Measurements from ENCODE around the gene FMO4. TPM values are rescaled to one million over a fixed set of nuclear protein-coding genes. Genes with fewer than 3 reads are reported as not detected.

FMO4 gene
- total RNA-seq, 1 donor from 2014 or later: 5.4 TPM

- no peak overlapping the region for H3K27ac ChIP-seq (replicated peaks)
- peaks cover 10% of the 10 kb centered on the region for H3K4me1 ChIP-seq
- intact Hi-C loops (cut with micrococcal nuclease): no loop called here
- H3K36me3 ChIP-seq: no peaks in the 10 kb centered on the region
- TF ChIP-seq CTCF (IDR thresholded peaks at IDR 0.05; ENCODE audit: borderline replicate concordance): no peak
- no peak overlapping the region for H3K4me3 ChIP-seq
- DNase-seq: no peak
- H3K27me3 ChIP-seq (ENCODE audit: low read depth): no peaks in the 10 kb centered on the region
- H3K9me3 ChIP-seq (replicated peaks): peaks cover 5% of the 10 kb centered on the region
Observed at GRCh38 chr1:171345536-171345935, 31.6 kb downstream of the FMO4 start.

GRCh38 chr1:171346881-171347280, 32.9 kb downstream of the FMO4 start:
- Histone ChIP-seq H3K27me3 (ENCODE audit: low read depth) (no peaks in the 10 kb centered on the region), H3K9me3 (replicated peaks) (peaks cover 5% of the 10 kb centered on the region), H3K4me1 (peaks cover 10% of the 10 kb centered on the region), H3K36me3 (no peaks in the 10 kb centered on the region), H3K4me3 (no peak overlapping the region), H3K27ac (replicated peaks) (no peak overlapping the region)
- no peak for TF ChIP-seq CTCF (IDR thresholded peaks at IDR 0.05; ENCODE audit: borderline replicate concordance)
- no peak for DNase-seq
- intact Hi-C loops (cut with micrococcal nuclease): no loop called here

- Histone ChIP-seq H3K27ac (replicated peaks) (no peak overlapping the region), H3K4me1 (no peaks in the 10 kb centered on the region), H3K4me3 (no peak overlapping the region), H3K36me3 (no peaks in the 10 kb centered on the region), H3K9me3 (replicated peaks) (peaks cover 5% of the 10 kb centered on the region), H3K27me3 (ENCODE audit: low read depth) (no peaks in the 10 kb centered on the region)
- no peak for TF ChIP-seq CTCF (IDR thresholded peaks at IDR 0.05; ENCODE audit: borderline replicate concordance)
- intact Hi-C loops (cut with micrococcal nuclease): no loop called here
- no peak for DNase-seq
Observed at GRCh38 chr1:171350594-171350993, 36.6 kb downstream of the FMO4 start.

- no peaks in the 10 kb centered on the region for H3K27me3 ChIP-seq (ENCODE audit: low read depth)
- TF ChIP-seq CTCF (IDR thresholded peaks at IDR 0.05; ENCODE audit: borderline replicate concordance): no peak
Observed at GRCh38 chr1:171351961-171352360, 38.0 kb downstream of the FMO4 start.

GRCh38 chr1:171352554-171352953, 38.6 kb downstream of the FMO4 start:
- Histone ChIP-seq H3K27me3 (ENCODE audit: low read depth) (no peaks in the 10 kb centered on the region), H3K27ac (replicated peaks) (no peak overlapping the region), H3K9me3 (replicated peaks) (no peaks in the 10 kb centered on the region), H3K4me1 (no peaks in the 10 kb centered on the region), H3K36me3 (no peaks in the 10 kb centered on the region), H3K4me3 (no peak overlapping the region)
- intact Hi-C loops (cut with micrococcal nuclease): no loop called here
- DNase-seq: no peak
- no peak for TF ChIP-seq CTCF (IDR thresholded peaks at IDR 0.05; ENCODE audit: borderline replicate concordance)

More at GRCh38 chr1:171351961-171352360, 38.0 kb downstream of the FMO4 start:
- H3K36me3 ChIP-seq: no peaks in the 10 kb centered on the region
- no peak overlapping the region for H3K4me3 ChIP-seq
- intact Hi-C loops (cut with micrococcal nuclease): no loop called here
- H3K4me1 ChIP-seq: no peaks in the 10 kb centered on the region
- DNase-seq: no peak
- H3K9me3 ChIP-seq (replicated peaks): no peaks in the 10 kb centered on the region
- H3K27ac ChIP-seq (replicated peaks): no peak overlapping the region

GRCh38 chr1:171355727-171356126, 41.7 kb downstream of the FMO4 start:
- Histone ChIP-seq H3K36me3 (no peaks in the 10 kb centered on the region), H3K4me1 (no peaks in the 10 kb centered on the region), H3K27me3 (ENCODE audit: low read depth) (peaks cover 11% of the 10 kb centered on the region), H3K27ac (replicated peaks) (no peak overlapping the region), H3K9me3 (replicated peaks) (no peaks in the 10 kb centered on the region), H3K4me3 (no peak overlapping the region)
- DNase-seq: no peak
- intact Hi-C loops (cut with micrococcal nuclease): no loop called here
- TF ChIP-seq CTCF (IDR thresholded peaks at IDR 0.05; ENCODE audit: borderline replicate concordance): no peak

Data from left ventricle myocardium inferior (tissue), 1 donor.